Activated CD4-positive, alpha-beta T cell treated with anti-CD3 and anti-CD28 coated beads for 36 hours (primary cell): ENCODE measurements around the gene ELAVL1. TPM values are rescaled to one million over a fixed set of nuclear protein-coding genes. Genes with fewer than 3 reads are reported as not detected.

Experiments
- ATAC-seq: fragments of 200-7000 bp; cut with Tn5 transposase; one replicate; pipeline ENCODE4 v1.10.0; 2021; ENCODE audit warnings: mild to moderate bottlenecking, moderate library complexity
- CTCF ChIA-PET: fragments of 350-600 bp; sonication (Branson Sonifier 250); formaldehyde crosslinking; loops from one replicate; lab custom pipeline; 2021; ENCODE audit warnings: antibody characterized with exemption; lab: Charles Lee
- POLR2A ChIA-PET: fragments of 350-600 bp; sonication (Branson Sonifier 250); formaldehyde crosslinking; loops from one replicate; lab custom pipeline; 2021; ENCODE audit warnings: antibody characterized with exemption, inconsistent platforms; lab: Charles Lee
- DNase-seq: peaks from one replicate; pipeline ENCODE4 v3.0.0-alpha.2; 2020
- H3K27ac Mint-ChIP-seq: one replicate; pipeline ENCODE4 v1.8.0; 2021; ENCODE audit warnings: mixed read lengths
- H3K27me3 Mint-ChIP-seq: one replicate; pipeline ENCODE4 v1.8.0; 2021; ENCODE audit warnings: mixed read lengths
- H3K36me3 Mint-ChIP-seq: one replicate; pipeline ENCODE4 v1.8.0; 2021; ENCODE audit warnings: low read depth, mixed read lengths
- H3K4me1 Mint-ChIP-seq: one replicate; pipeline ENCODE4 v1.8.0; 2021; ENCODE audit warnings: mixed read lengths
- H3K4me3 Mint-ChIP-seq: one replicate; pipeline ENCODE4 v1.8.0; 2021; ENCODE audit warnings: mild to moderate bottlenecking, moderate library complexity, mixed read lengths
- H3K9me3 Mint-ChIP-seq: one replicate; pipeline ENCODE4 v1.8.0; 2021; ENCODE audit warnings: low read depth, mixed read lengths
- intact Hi-C, 2 experiments: fragments of 100-400 bp; cut with DNase I in 1 of 2; cut with micrococcal nuclease in 1 of 2; formaldehyde crosslinking; loops; one replicate each; pipeline versions ENCODE4 v1.14.2 to v1.15.1; 2022 to 2024; cut with DNase I, micrococcal nuclease
- total RNA-seq, 2 experiments: library from RNA; stranded (reverse); gene quantifications; one replicate each; pipeline ENCODE4 v1.2.3, GENCODE V29; 2021

Gene ELAVL1
- total RNA-seq, 2 experiments from 2014 or later: 149 to 184 TPM

DNA sequence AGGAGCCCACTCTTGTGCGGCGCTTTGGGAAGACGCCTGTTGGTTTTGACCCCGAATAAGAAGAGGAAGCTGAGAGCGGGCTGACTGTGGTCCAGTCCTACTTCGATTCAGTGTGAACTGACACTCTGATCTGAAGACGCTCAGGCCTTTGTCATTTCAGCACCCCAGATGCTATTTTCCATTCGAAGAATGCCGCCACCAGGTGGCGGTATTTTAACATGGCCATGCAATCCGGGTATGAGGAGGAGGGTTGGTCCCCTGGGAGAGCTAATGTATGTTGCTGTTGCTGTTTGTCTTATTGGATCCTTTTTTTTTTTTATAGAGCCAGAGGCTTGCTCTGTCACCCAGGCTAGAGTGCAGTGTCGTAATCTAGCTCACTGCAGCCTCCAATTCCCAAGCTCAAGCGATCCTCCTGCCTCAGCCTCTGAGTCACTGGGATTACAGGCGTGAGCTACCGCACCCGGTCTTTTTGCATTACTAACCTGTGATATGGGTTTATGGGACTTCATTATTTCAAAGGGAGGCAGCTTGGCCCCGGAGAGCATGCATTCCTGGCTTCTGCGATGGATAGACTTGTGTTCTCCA is 61.2 kb downstream of the ELAVL1 start:
- ChIA-PET CTCF (interaction anchor here (0.5 to 2.4 kb wide), 33 partner anchors 14 to 593 kb away, joined by 3 to 24 read pairs (median 4); partner anchors contain the start of genes CTXN1, ELAVL1, MAP2K7 and MARCHF2), POLR2A (interaction anchor here (0.5 to 2.3 kb wide), 12 partner anchors 15 to 763 kb away, joined by 3 to 17 read pairs (median 4); partner anchors contain the start of genes MAP2K7, PET100, SNAPC2 and XAB2)
- Mint-ChIP-seq H3K4me1 (peaks cover 27% of the 10 kb centered on the region), H3K27ac (peak overlapping the region; percentile 90), H3K4me3 (peak overlapping the region; percentile 90), H3K27me3 (no peaks in the 10 kb centered on the region), H3K9me3 (no peaks in the 10 kb centered on the region), H3K36me3 (peaks cover 14% of the 10 kb centered on the region)
- peak; percentile 94 for DNase-seq
- peak; percentile 52 for ATAC-seq
- intact Hi-C loops: loop anchor here (1.0 to 10.0 kb wide), 6 partner anchors 58 to 378 kb away; partner anchors contain the start of genes ELAVL1 (in 1 of the 2), NDUFA7 (in 1 of the 2) and RPS28 (in 1 of the 2)

DNA sequence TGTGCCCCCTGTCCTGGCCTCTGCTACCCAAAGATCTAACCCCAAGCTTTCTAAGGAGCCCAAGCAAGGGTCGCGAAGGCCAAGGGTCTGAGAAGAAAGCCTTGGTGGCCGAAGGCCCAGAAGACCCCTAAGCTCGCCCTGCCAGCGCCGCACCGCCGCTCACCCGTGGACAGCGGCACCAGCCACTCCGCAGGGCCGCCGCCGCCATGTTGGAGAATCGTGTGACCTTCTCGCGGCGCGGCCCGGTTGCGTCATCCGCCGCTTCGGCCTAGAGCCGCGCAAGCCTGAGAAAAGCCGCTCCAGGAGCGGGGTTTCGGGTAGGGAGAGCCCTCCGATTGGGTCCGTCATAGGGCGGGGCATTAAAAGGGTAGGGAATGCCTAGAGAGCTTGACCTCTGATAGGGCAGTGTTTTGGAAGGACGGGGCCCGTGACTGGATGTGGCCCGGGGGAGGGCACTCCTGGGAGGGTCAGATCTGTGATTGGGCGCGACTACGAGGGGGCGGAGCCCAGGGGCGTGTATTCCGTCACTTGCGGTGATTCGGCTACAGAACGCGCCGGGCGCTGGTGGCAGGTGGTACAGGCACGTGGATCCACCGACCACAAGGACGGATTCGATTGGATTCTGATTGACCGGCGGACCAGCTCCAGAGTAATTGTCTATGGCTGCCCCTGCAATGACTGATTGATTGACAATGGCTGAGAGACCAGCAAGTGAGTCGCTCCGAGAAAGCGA is 61.8 kb downstream of the ELAVL1 start, which contains the start of gene TIMM44:
Gene TIMM44, minus strand, starts transcription at position 223 of the 733 bp plus-strand sequence. Its CDS starts 15 bp downstream, at position 208.
- POLR2A ChIA-PET: interaction anchor here (0.5 to 2.3 kb wide), 11 partner anchors 14 to 762 kb away, joined by 3 to 10 read pairs (median 3); partner anchors contain the start of genes MAP2K7, PET100, SNAPC2 and XAB2
- intact Hi-C loops: loop anchor here (1.0 to 10.0 kb wide), 18 partner anchors 18 to 447 kb away; partner anchors contain the start of genes ELAVL1 (in 2 of the 2), MAP2K7 (in 2 of the 2), NDUFA7 (in 2 of the 2) and RPS28 (in 2 of the 2)
- Mint-ChIP-seq H3K27me3 (no peaks in the 10 kb centered on the region), H3K9me3 (no peaks in the 10 kb centered on the region), H3K4me3 (peak within 1 kb of the TSS; percentile 90), H3K4me1 (peaks cover 30% of the 10 kb centered on the region), H3K36me3 (peaks cover 18% of the 10 kb centered on the region), H3K27ac (peak within 1 kb of the TSS; percentile 90)
- CTCF ChIA-PET: interaction anchor here (0.5 to 2.4 kb wide), 32 partner anchors 8 to 592 kb away, joined by 3 to 24 read pairs (median 4); partner anchors contain the start of genes CTXN1, ELAVL1, MAP2K7 and MARCHF2
- ATAC-seq: peak; percentile 99
- peak; percentile 99 for DNase-seq

DNA sequence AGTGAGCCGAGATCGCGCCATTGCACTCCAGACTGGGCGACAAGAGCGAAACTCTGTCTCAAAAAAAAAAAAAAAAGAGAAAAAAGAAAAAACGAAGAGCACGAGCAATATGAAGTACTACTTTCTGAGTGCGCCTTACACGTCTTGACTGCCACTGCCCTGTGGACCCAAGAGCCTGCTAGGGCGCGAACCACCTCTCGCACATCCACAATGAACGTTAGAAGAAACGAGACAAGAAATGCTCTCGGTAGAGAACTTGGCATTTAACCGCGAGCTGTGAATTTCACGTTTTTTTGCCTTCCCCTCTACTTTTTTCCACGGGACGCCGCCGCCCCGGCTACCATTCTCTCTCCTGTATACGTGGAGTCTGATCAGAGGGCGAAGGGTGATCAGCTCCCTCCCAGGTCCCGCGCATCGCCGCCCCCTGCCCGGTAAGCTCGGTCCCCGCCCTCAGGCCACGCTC is 62.4 kb downstream of the ELAVL1 start:
- CTCF ChIA-PET: interaction anchor here (0.6 to 2.4 kb wide), 16 partner anchors 9 to 592 kb away, joined by 3 to 24 read pairs (median 4); partner anchors contain the start of genes CTXN1, ELAVL1, MAP2K7 and SNAPC2
- H3K9me3 Mint-ChIP-seq: no peaks in the 10 kb centered on the region

DNA sequence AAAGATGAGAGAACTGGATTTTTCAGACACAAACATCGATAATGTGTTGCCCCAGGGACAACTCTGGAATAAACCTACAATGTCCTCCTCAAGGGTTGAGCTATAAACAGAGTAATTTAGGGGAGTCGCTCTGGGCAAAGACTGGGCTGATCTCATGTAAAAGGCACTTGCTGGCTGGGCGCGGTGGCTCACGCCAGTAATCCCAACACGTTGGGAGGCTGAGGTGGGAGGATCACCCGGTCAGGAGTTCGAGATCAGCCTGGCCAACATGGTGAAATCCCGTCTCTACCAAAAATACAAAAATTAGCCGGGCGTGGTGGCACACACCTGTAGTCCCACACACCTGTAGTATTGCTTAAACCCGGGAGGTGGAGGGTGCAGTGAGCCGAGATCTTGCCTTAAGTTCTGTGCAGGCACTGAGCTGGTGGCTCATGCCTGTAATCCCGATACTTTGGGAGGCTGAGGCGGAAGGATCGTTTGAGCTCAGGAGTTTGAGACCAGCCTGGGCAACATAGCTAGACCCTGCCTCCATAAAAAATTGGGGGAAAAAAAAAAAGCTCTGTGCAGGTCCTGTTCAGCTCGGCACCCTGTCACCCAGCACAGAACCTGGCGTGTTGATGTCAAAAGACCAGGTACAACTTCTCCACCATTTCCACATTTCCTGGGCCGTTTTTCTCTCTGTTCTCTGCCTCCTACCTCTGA is 63.4 kb downstream of the ELAVL1 start:
- Mint-ChIP-seq H3K36me3 (peaks cover 23% of the 10 kb centered on the region), H3K9me3 (no peaks in the 10 kb centered on the region)
- intact Hi-C loops: loop anchor here in 1 of 2 experiments (5.0 to 10.0 kb wide), 2 partner anchors 313 to 380 kb away; partner anchors contain the start of genes NDUFA7 and RPS28

More for the DNA sequence above, 62.4 kb downstream of the ELAVL1 start:
- POLR2A ChIA-PET: interaction anchor here (0.6 to 2.3 kb wide), 8 partner anchors 14 to 391 kb away, joined by 3 to 10 read pairs (median 4); partner anchors contain the start of genes MAP2K7, PET100, SNAPC2 and XAB2
- DNase-seq (no peak), ATAC-seq (peak; percentile 4)
- Mint-ChIP-seq H3K27me3 (no peaks in the 10 kb centered on the region), H3K27ac (peak overlapping the region; percentile 90), H3K36me3 (peaks cover 18% of the 10 kb centered on the region), H3K4me3 (peak overlapping the region; percentile 90), H3K4me1 (peaks cover 30% of the 10 kb centered on the region)
- intact Hi-C loops: loop anchor here (1.0 to 10.0 kb wide), 14 partner anchors 18 to 447 kb away; partner anchors contain the start of genes MAP2K7 (in 2 of the 2), NDUFA7 (in 2 of the 2), RPS28 (in 2 of the 2) and SNAPC2 (in 2 of the 2)

DNA sequence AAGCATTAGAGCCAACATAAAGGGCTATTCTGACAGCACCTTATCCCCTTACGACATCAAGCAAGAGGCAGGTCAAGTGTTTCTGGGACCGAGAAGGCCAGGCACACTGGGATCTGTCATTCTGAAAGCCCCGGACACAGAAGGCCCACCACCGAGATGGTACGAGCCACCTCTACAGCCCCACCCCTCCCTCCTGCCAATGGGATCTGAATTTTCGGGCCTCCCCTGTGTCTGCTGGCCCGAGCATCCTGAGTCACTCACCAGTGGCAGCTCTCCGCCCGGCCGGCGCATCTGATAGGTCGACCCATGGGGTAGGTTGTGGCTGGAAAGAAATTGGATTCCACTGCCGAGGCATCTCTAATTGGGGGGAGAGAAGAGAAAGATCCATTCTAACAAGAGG is 64.6 kb downstream of the ELAVL1 start:
- CTCF ChIA-PET: interaction anchor here (0.8 to 2.2 kb wide), 2 partner anchors 12 to 79 kb away, joined by 4 to 7 read pairs; no protein-coding TSS in a partner anchor
- no peaks in the 10 kb centered on the region for H3K9me3 Mint-ChIP-seq
- POLR2A ChIA-PET: no interaction called here
- DNase-seq: no peak
- intact Hi-C loops: loop anchor here in 1 of 2 experiments (5.0 to 10.0 kb wide), 2 partner anchors 314 to 381 kb away; partner anchors contain the start of genes NDUFA7 and RPS28
- no peaks in the 10 kb centered on the region for H3K27me3 Mint-ChIP-seq
- no peak overlapping the region for H3K4me3 Mint-ChIP-seq
- ATAC-seq: no peak
- peaks cover 29% of the 10 kb centered on the region for H3K36me3 Mint-ChIP-seq
- H3K27ac Mint-ChIP-seq: peak overlapping the region; percentile 25
- H3K4me1 Mint-ChIP-seq: peaks cover 30% of the 10 kb centered on the region

More for the DNA sequence above, 63.4 kb downstream of the ELAVL1 start:
- DNase-seq: no peak
- ChIA-PET CTCF (interaction anchor here (2.2 kb wide), 1 partner anchor 81 kb away, joined by 7 read pairs; no protein-coding TSS in a partner anchor), POLR2A (interaction anchor here (0.6 to 0.9 kb wide), 2 partner anchors 13 to 140 kb away, joined by 3 to 5 read pairs; no protein-coding TSS in a partner anchor)
- no peak overlapping the region for H3K27ac Mint-ChIP-seq
- H3K4me3 Mint-ChIP-seq: peak overlapping the region; percentile 90
- no peaks in the 10 kb centered on the region for H3K27me3 Mint-ChIP-seq
- no peak for ATAC-seq
- peaks cover 30% of the 10 kb centered on the region for H3K4me1 Mint-ChIP-seq

DNA sequence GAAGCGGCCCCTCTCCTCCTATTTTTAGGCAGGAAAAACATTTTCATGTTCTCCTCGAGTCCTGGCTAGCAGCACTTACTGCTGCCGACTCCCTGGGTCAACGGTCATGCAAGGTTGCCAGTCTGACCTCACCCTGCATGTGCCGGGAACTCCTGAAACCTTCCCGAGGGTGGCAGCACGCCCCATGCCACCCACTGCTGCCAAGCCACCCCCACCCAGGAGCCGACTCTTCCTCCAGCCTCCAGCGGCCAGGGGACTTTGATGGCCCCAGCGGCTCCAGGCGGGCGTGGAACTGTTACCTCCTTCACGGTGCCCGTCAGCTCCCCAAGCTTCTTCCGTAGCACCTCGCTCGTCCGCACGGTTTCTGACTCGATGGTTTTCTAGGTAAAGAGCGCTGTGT is 70.7 kb downstream of the ELAVL1 start:
- DNase-seq: no peak
- no peak for ATAC-seq
- ChIA-PET CTCF (no interaction called here), POLR2A (no interaction called here)
- no peaks in the 10 kb centered on the region for H3K27me3 Mint-ChIP-seq
- H3K36me3 Mint-ChIP-seq: peaks cover 39% of the 10 kb centered on the region
- intact Hi-C loops: no loop called here
- no peak overlapping the region for H3K27ac Mint-ChIP-seq
- no peaks in the 10 kb centered on the region for H3K9me3 Mint-ChIP-seq
- H3K4me3 Mint-ChIP-seq: no peak overlapping the region
- H3K4me1 Mint-ChIP-seq: peaks cover 6% of the 10 kb centered on the region

DNA sequence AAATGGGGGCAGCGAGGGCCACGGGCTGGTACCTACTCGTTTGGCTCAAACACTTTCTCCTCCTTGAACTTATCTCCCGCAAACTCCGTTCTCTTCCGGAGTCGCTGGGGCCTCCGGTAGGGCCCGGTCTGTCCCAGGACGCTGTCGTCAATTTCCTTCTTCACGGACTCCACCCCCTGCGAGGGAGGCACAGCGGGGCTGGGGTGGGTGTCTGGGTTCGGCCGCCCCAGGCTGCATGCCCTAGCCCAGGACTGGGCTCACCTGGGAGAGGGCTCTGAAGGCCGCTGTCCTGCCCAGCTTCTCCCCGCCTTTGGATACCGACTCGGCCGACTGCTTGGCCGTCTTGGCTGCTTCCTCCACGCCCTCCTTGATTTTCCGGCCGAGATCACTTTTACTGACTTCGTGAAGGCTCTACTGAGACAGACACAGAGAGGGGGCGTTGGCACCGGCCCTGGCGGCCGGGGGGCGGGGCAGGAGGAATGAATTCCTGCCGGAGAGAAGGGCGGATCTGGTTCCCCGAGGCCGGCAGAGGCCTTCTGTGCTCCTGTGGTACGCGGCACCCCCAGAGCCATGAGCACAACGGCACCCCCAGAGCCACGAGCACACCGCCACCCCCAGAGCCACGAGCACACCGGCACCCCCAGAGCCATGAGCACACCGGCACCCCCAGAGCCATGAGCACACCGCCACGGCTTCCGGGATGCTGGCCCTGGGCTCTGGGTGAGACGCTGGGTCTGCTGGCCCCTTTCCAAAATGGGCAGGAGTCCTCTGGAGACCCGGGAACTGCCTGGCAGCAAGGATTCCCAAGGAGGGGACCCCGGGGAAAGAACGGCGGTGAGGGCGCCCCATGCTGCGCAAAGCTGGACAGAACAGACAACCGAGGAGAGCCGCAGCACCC is 71.4 kb downstream of the ELAVL1 start:
- Mint-ChIP-seq H3K27me3 (no peaks in the 10 kb centered on the region), H3K4me3 (no peak overlapping the region), H3K9me3 (no peaks in the 10 kb centered on the region), H3K4me1 (peaks cover 11% of the 10 kb centered on the region), H3K27ac (no peak overlapping the region), H3K36me3 (peaks cover 40% of the 10 kb centered on the region)
- DNase-seq: no peak
- intact Hi-C loops: no loop called here
- POLR2A ChIA-PET: no interaction called here
- CTCF ChIA-PET: no interaction called here
- ATAC-seq: no peak

DNA sequence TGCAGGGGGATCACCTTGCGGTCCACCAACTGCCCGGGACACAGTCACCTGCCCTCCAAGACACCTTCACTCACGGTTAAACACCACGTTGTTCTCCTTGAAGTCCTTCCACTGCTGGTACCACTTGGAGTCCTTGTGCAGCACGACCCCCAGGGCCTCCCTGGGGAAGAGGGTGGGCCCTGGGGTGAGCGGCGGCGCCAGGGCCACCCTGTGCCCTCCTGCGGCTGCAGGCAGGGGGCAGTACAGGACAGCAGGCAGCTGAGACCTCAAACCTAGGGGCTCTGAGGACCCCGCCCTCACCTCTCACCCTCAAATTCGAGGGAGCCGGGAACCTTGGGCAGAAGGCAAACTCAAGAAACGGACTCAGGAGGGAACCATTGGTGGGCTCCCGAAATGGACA is 72.0 kb downstream of the ELAVL1 start:
- DNase-seq (no peak), ATAC-seq (no peak)
- no peaks in the 10 kb centered on the region for H3K9me3 Mint-ChIP-seq
- POLR2A ChIA-PET: no interaction called here
- H3K4me3 Mint-ChIP-seq: no peak overlapping the region
- H3K27ac Mint-ChIP-seq: no peak overlapping the region
- H3K27me3 Mint-ChIP-seq: no peaks in the 10 kb centered on the region
- H3K36me3 Mint-ChIP-seq: peaks cover 39% of the 10 kb centered on the region
- intact Hi-C loops: no loop called here
- H3K4me1 Mint-ChIP-seq: peaks cover 12% of the 10 kb centered on the region
- CTCF ChIA-PET: no interaction called here

DNA sequence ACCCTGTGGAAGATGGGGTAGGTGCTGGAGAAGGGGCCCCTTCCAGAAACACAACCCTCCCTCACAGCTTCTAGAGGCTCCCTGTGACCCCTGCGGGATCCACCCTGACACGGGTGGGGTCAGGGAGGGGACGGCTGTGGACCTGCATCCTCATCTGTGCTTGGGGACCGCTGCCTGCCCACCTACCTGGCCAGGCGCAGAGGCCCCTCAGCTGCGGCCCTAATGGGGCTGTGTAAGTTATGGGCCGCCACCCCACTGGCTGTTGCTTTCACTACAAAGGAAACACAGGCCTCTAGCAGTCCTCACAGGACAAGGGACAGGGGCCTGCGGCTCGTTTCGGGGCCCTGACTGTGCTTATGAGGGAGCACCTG is 72.5 kb downstream of the ELAVL1 start:
- no peak overlapping the region for H3K27ac Mint-ChIP-seq
- no peak for DNase-seq
- CTCF ChIA-PET: no interaction called here
- H3K27me3 Mint-ChIP-seq: no peaks in the 10 kb centered on the region
- no peak overlapping the region for H3K4me3 Mint-ChIP-seq
- POLR2A ChIA-PET: no interaction called here
- intact Hi-C loops: no loop called here
- ATAC-seq: no peak
- H3K36me3 Mint-ChIP-seq: peaks cover 39% of the 10 kb centered on the region
- no peaks in the 10 kb centered on the region for H3K9me3 Mint-ChIP-seq
- peaks cover 16% of the 10 kb centered on the region for H3K4me1 Mint-ChIP-seq
